Measurements from ENCODE around the gene TPX2. TPM values are rescaled to one million over a fixed set of nuclear protein-coding genes. Genes with fewer than 3 reads are reported as not detected.

The TPX2 gene
- total and polyA plus RNA-seq, 2 of the 8 experiments (the other 6 are each of a cell fraction or from before 2014, with no cell fraction given), result 43.6 to 125 TPM

GRCh38 chr20:31790401-31790800, 51.3 kb downstream of the TPX2 start (continued):
- no peak for TF ChIP-seq CHD7 (IDR thresholded peaks at IDR 0.05; ENCODE audit: insufficient replicate concordance, low read length)
- TF ChIP-seq CTCF (IDR thresholded peaks at IDR 0.05; ENCODE audit: control extremely low read depth in 1 of 3, insufficient read depth in 1 of 3, low read depth in 1 of 3, low read length in 3 of 3), result no peak
